A549 treated with AZD2906 at 1 μM for 4 hours (cell line): ENCODE results near the gene ACTL8. TPM values are rescaled to one million over a fixed set of nuclear protein-coding genes. Genes with fewer than 3 reads are reported as not detected.

Source experiments
- total RNA-seq: library from RNA; stranded (reverse); fragments of 200-300 nt; extraction: Qiagen RNA extraction; gene quantifications from 5 replicates; pipeline ENCODE4 v1.2.3, GENCODE V29; 2022

The ACTL8 gene, protein sequence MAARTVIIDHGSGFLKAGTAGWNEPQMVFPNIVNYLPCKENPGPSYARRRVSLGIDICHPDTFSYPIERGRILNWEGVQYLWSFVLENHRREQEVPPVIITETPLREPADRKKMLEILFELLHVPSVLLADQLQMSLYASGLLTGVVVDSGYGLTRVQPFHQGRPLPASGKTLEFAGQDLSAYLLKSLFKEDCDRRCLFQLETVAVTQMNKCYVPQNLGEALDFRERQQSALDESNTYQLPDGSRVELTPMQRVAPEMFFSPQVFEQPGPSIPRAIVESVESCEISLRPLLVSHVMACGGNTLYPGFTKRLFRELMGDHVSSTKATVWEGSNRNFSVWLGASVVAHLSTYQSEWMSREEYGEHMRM
- 1.4 to 1.8 TPM (median 1.7 TPM) in 5 replicates for total RNA-seq

DNA sequence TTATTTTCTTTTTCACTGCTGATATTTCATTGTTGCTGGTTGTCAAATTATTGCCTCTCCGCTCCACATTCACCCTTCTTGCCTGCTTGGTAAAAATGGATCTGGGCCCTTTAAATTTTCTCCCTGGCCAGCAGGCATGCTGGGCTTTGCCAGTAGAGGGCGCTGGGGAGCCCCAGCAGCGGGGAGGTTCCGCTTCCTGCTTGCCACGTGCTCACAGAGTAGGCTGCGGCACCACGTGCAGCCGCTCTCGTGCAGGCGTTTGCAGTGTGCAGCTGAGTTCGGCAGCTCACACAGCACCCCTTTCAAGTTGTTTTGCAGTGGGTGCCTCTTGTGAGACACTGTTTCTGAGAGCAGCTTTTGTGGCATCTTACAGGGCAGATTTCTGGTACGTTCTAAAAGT, at the start of gene ACTL8:
ACTL8 (plus strand) TSS at position 214 of the 400 bp plus-strand sequence. CDS start 67,676 bp downstream, outside the sequence.

Other genes starting within 250 kb of the ACTL8 start
- gene ARHGEF10L, start 215.6 kb upstream of the ACTL8 start, total RNA-seq = 5.6 to 7.2 TPM (median 6.7 TPM) in 5 replicates